ENCODE results near the gene SOHLH2.

- TF ChIP-seq GATA3 (IDR thresholded peaks at IDR 0.05; ENCODE audit: low read depth, low read length) = no peak
- no peak for TF ChIP-seq GATA2 (IDR thresholded peaks at IDR 0.05; ENCODE audit: low read depth, low read length)
Measured at GRCh38 chr13:36214163-36214921, at the start of gene SOHLH2.
